ENCODE results near the gene GGCT.

GGCT gene

GRCh38 chr7:30524545-30524944 lies 19.9 kb upstream of the GGCT start:
- Histone ChIP-seq H3F3A (ENCODE audit: low read depth) (no peaks in the 10 kb centered on the region), H3K9me2 (replicated peaks; ENCODE audit: low read depth, low read length) (no peaks in the 10 kb centered on the region), H3K27me3 (ENCODE audit: insufficient read depth, low read length, poor library complexity, severe bottlenecking) (no peaks in the 10 kb centered on the region), H3K4me3 (ENCODE audit: low read length, poor library complexity, severe bottlenecking) (no peak overlapping the region), H3K4me2 (ENCODE audit: low read depth, low read length, poor library complexity, severe bottlenecking) (no peak overlapping the region), H4K20me1 (ENCODE audit: insufficient read depth, low read length, poor library complexity, severe bottlenecking) (no peaks in the 10 kb centered on the region), H3K9me3 (ENCODE audit: insufficient read depth, low read depth, low read length) (no peaks in the 10 kb centered on the region), H3K79me2 (ENCODE audit: insufficient read depth, low read length) (no peaks in the 10 kb centered on the region), H2AFZ (ENCODE audit: low read length) (no peak overlapping the region), H3K4me1 (ENCODE audit: insufficient read depth, low read length, poor library complexity, severe bottlenecking) (no peaks in the 10 kb centered on the region), H3K9ac (ENCODE audit: low read depth, low read length, poor library complexity, severe bottlenecking) (no peak overlapping the region), H3K36me3 (ENCODE audit: insufficient read depth, low read length) (no peaks in the 10 kb centered on the region)
- no peak for TF ChIP-seq CTCF (conservative IDR thresholded peaks at IDR 0.05; ENCODE audit: low read length)
- no peak for TF ChIP-seq EZH2phosphoT487 (IDR thresholded peaks at IDR 0.05; ENCODE audit: borderline replicate concordance)

- H3K9ac ChIP-seq (ENCODE audit: low read depth, low read length, poor library complexity, severe bottlenecking), result no peak overlapping the region
- no peaks in the 10 kb centered on the region for H3K9me3 ChIP-seq (ENCODE audit: insufficient read depth, low read depth, low read length)
- H4K20me1 ChIP-seq (ENCODE audit: insufficient read depth, low read length, poor library complexity, severe bottlenecking), result no peaks in the 10 kb centered on the region
- H3K27me3 ChIP-seq (ENCODE audit: insufficient read depth, low read length, poor library complexity, severe bottlenecking), result no peaks in the 10 kb centered on the region
- H2AFZ ChIP-seq (ENCODE audit: low read length), result no peak overlapping the region
- no peak overlapping the region for H3K4me3 ChIP-seq (ENCODE audit: low read length, poor library complexity, severe bottlenecking)
- no peak overlapping the region for H3K4me2 ChIP-seq (ENCODE audit: low read depth, low read length, poor library complexity, severe bottlenecking)
- H3K36me3 ChIP-seq (ENCODE audit: insufficient read depth, low read length), result no peaks in the 10 kb centered on the region
- no peaks in the 10 kb centered on the region for H3K4me1 ChIP-seq (ENCODE audit: insufficient read depth, low read length, poor library complexity, severe bottlenecking)
- H3K79me2 ChIP-seq (ENCODE audit: insufficient read depth, low read length), result no peaks in the 10 kb centered on the region
- TF ChIP-seq EZH2phosphoT487 (IDR thresholded peaks at IDR 0.05; ENCODE audit: borderline replicate concordance) (no peak), CTCF (conservative IDR thresholded peaks at IDR 0.05; ENCODE audit: low read length) (no peak)
- H3F3A ChIP-seq (ENCODE audit: low read depth), result no peaks in the 10 kb centered on the region
- H3K9me2 ChIP-seq (replicated peaks; ENCODE audit: low read depth, low read length), result no peaks in the 10 kb centered on the region
Measured at GRCh38 chr7:30523466-30523865, 18.8 kb upstream of the GGCT start.

- H3K4me3 ChIP-seq (ENCODE audit: low read length, poor library complexity, severe bottlenecking), result no peak overlapping the region
- no peaks in the 10 kb centered on the region for H3K4me1 ChIP-seq (ENCODE audit: insufficient read depth, low read length, poor library complexity, severe bottlenecking)
- no peak overlapping the region for H2AFZ ChIP-seq (ENCODE audit: low read length)
- TF ChIP-seq EZH2phosphoT487 (IDR thresholded peaks at IDR 0.05; ENCODE audit: borderline replicate concordance) (no peak), CTCF (conservative IDR thresholded peaks at IDR 0.05; ENCODE audit: low read length) (no peak)
- no peaks in the 10 kb centered on the region for H3K9me3 ChIP-seq (ENCODE audit: insufficient read depth, low read depth, low read length)
- no peaks in the 10 kb centered on the region for H4K20me1 ChIP-seq (ENCODE audit: insufficient read depth, low read length, poor library complexity, severe bottlenecking)
- no peaks in the 10 kb centered on the region for H3K79me2 ChIP-seq (ENCODE audit: insufficient read depth, low read length)
- H3F3A ChIP-seq (ENCODE audit: low read depth), result no peaks in the 10 kb centered on the region
- no peaks in the 10 kb centered on the region for H3K9me2 ChIP-seq (replicated peaks; ENCODE audit: low read depth, low read length)
- H3K36me3 ChIP-seq (ENCODE audit: insufficient read depth, low read length), result no peaks in the 10 kb centered on the region
- no peak overlapping the region for H3K4me2 ChIP-seq (ENCODE audit: low read depth, low read length, poor library complexity, severe bottlenecking)
- H3K9ac ChIP-seq (ENCODE audit: low read depth, low read length, poor library complexity, severe bottlenecking), result no peak overlapping the region
- no peaks in the 10 kb centered on the region for H3K27me3 ChIP-seq (ENCODE audit: insufficient read depth, low read length, poor library complexity, severe bottlenecking)
Measured at GRCh38 chr7:30522159-30522558, 17.5 kb upstream of the GGCT start.

Measured in Loucy (cell line).